Spinal cord (tissue), 10 donors: Measurements from ENCODE around the gene PDE6B. TPM values are rescaled to one million over a fixed set of nuclear protein-coding genes. Genes with fewer than 3 reads are reported as not detected.

Experiments
- DNase-seq, 6 donors: peaks; one replicate each; pipeline versions ENCODE4 v3.0.0 to v3.0.0-alpha.2; 2013 to 2015; ENCODE audit warnings: low spot score in 6 of 6, low read depth in 4 of 6
- H3K27ac ChIP-seq: one replicate; pipeline ENCODE4 v1.5.1; 2013; ENCODE audit warnings: low read depth, low read length, control low read depth
- H3K27me3 ChIP-seq: one replicate; pipeline ENCODE4 v1.6.1; 2013; ENCODE audit warnings: low read length; ENCODE audit not compliant: control insufficient read depth, insufficient read depth
- H3K36me3 ChIP-seq: one replicate; pipeline ENCODE4 v1.6.1; 2013; ENCODE audit warnings: low read length; ENCODE audit not compliant: control insufficient read depth, insufficient read depth
- H3K4me1 ChIP-seq: one replicate; pipeline ENCODE4 v1.6.1; 2013; ENCODE audit warnings: low read length; ENCODE audit not compliant: control insufficient read depth, insufficient read depth
- H3K4me3 ChIP-seq: one replicate; pipeline ENCODE4 v1.5.1; 2013; ENCODE audit warnings: low read depth, low read length, control low read depth
- H3K9me3 ChIP-seq: one replicate; pipeline ENCODE4 v1.6.1; 2013; ENCODE audit warnings: low read length; ENCODE audit not compliant: control insufficient read depth, insufficient read depth
- WGBS: methylation state at CpG from one replicate; pipeline ENCODE4 v1.1.5; 2013; ENCODE audit warnings: missing lambda C conversion rate; ENCODE audit not compliant: insufficient coverage; 5-methylcytosine and 5-hydroxymethylcytosine counted together
- polyA plus RNA-seq, 2 donors: library from polyadenylated mRNA; unstranded; fragments of 120-200 nt; gene quantifications; one replicate each; pipeline ENCODE4 v1.2.1, GENCODE V29; 2013; ENCODE audit not compliant: insufficient read length in 2 of 2
- total RNA-seq, 2 donors: library from RNA; depleted of rRNA in 1 of 2; stranded (reverse); fragments of 120-200 nt in 1 of 2; fragments of >200 nt in 1 of 2; gene quantifications; one replicate each; pipeline versions ENCODE4 v1.2.3 to v1.2.4, GENCODE V29; 2013 to 2014
- donor health status: healthy.

The PDE6B gene
- total and polyA plus RNA-seq, 4 donors: 16.8 to 24.1 (median 19.7) TPM

DNA sequence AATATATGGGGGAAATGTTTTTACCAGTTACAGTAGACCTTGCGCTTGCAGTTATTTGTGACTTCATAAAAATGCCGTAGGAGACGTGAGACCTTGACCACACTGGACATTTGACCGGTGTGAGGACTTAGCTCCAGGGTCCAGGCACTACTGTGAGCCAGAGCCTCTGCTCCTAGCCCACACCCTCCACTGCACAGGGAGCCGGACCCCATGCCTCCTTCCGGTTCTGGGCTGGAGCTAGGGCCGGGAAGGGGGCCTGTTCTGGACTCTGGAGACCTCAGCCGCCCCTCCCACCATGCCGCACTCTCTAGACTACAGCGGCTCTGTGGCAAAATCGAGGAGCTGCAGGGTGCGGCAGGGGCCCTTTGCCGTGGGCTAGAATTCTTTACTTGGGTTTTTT, 85.5 kb downstream of the PDE6B start:
- 94% methylated on average over 5 of the region's 13 CpGs for WGBS
- H3K36me3 ChIP-seq: peaks cover 37% of the 10 kb centered on the region
- H3K9me3 ChIP-seq: no peaks in the 10 kb centered on the region
- H3K4me1 ChIP-seq: peaks cover 42% of the 10 kb centered on the region
- H3K27ac ChIP-seq: no peak overlapping the region
- H3K27me3 ChIP-seq: no peaks in the 10 kb centered on the region
- no peak overlapping the region for H3K4me3 ChIP-seq
- DNase-seq: no peak

DNA sequence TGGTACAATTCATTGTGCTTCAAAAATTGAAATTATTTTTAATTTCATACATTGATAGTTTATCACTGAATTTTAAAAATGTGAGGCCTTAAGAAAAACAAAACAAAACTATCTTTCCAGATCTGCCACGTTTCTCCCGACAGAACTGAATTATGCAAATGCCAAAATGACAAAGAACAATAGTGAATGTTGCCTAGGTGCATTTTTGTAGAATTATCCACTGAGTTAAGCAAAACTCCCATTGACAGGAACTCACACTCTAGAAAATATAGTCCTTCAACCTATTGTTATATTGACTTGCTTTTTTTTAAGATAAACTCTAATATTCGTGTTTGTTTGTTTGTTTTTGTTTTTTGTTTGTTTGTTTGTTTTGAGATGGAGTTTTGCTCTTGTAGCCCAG, 86.7 kb downstream of the PDE6B start:
- H3K27ac ChIP-seq: no peak overlapping the region
- WGBS: no CpG with 5 or more reads among the region's 3 CpGs
- H3K36me3 ChIP-seq: peaks cover 33% of the 10 kb centered on the region
- H3K4me3 ChIP-seq: no peak overlapping the region
- H3K9me3 ChIP-seq: no peaks in the 10 kb centered on the region
- DNase-seq: no peak
- no peaks in the 10 kb centered on the region for H3K27me3 ChIP-seq
- H3K4me1 ChIP-seq: peaks cover 32% of the 10 kb centered on the region

DNA sequence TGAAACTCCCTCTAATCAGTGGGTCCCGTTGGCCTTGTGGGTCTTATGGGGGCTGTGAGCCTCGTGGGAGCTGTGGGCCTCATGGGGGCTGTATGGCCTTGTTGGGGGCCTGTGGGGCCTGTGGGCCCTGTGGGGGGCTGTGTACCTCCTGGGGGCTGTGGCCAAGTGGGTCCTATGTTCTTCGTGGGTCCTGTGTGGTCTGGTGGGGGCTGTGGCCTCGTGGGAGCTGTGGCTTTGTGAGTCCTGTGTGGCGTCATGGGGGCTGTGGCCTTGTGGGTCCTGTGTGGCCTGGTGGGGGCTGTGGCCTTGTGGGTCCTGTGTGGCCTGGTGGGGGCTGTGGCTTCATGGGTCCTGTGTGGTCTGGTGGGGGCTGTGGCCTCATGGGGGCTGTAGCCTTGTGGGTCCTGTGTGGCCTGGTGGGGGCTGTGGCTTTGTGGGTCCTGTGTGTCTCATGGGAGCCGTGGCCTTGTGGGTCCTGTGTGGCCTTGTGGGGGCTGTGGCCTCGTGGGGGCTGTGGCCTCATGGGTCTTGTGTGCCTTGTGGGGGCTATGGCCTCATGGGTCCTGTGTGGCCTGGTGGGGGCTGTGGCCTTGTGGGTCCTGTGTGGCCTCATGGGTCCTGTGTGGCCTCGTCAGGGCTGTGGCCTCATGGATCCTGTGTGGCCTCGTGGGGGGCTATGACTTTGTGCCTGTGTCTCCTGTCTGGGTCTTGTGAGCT, 87.7 kb downstream of the PDE6B start:
- 98% methylated on average over 7 of the region's 9 CpGs for WGBS
- H3K4me3 ChIP-seq: no peak overlapping the region

DNA sequence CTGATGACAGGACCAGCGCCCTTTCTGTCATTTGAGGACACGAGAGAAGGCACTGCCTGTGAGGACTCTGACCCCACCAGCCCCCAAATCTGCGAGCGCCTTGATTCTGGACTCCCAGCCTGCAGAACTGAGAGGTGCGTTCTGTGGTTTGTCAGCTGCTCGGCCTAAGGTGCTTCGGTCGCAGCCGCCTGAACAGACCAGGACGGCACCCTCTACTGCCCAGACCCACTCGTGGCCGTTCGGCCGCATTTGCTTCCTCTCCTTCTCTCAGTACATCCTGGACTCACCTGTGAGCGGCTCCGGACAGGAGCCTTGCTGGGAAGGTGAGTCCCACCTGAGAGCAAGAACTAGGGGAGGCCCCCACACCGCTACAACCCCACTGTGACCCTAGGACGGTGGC, 88.7 kb downstream of the PDE6B start:
- no peak for DNase-seq
- H3K36me3 ChIP-seq: peaks cover 37% of the 10 kb centered on the region
- H3K27me3 ChIP-seq: no peaks in the 10 kb centered on the region
- H3K4me3 ChIP-seq: no peak overlapping the region
- 93% methylated on average over 18 of the region's 18 CpGs for WGBS
- H3K27ac ChIP-seq: no peak overlapping the region
- no peaks in the 10 kb centered on the region for H3K9me3 ChIP-seq
- peaks cover 20% of the 10 kb centered on the region for H3K4me1 ChIP-seq

More for the DNA sequence above, 87.7 kb downstream of the PDE6B start:
- Histone ChIP-seq H3K27ac (no peak overlapping the region), H3K9me3 (no peaks in the 10 kb centered on the region), H3K36me3 (peaks cover 38% of the 10 kb centered on the region), H3K4me1 (peaks cover 29% of the 10 kb centered on the region), H3K27me3 (no peaks in the 10 kb centered on the region)
- DNase-seq: no peak

DNA sequence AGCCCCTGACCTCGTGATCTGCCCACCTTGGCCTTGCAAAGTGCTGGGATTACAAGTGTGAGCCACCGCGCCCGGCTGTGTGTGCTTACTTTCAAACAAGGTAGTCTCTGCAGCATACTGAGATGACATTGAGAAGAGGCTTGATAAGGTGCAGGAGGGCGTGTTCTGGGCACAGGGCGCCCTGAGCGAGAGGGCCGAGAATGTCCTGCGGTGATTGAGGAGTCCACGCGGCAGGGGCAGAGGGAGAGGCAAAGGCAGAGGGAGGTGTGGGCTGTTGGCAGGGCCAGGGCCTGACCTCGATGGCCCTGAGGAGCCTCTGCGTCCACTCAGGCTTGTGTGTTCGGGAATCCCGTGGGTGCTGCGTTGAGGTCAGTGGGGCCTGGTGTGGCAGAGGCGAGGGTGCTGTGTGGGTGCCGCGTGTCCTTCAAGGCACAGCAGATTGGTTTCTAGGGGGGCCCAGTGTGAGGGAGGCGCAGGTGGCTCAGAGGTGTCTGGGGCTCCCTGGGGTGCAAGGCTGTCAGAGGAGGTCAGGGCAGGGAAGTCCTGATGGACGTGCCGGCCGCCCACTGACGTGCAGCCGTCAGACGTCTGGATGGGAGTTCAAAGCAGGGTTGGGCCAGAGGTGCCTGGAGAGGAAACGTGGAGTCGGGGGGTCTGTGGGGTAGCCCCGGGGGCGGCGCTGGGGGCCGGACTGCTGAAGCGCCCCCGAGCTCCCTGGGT, 92.4 kb downstream of the PDE6B start:
- 91% methylated on average over 28 of the region's 34 CpGs for WGBS
- no peak overlapping the region for H3K27ac ChIP-seq
- no peaks in the 10 kb centered on the region for H3K9me3 ChIP-seq
- no peaks in the 10 kb centered on the region for H3K27me3 ChIP-seq
- H3K4me3 ChIP-seq: no peak overlapping the region
- H3K36me3 ChIP-seq: peaks cover 65% of the 10 kb centered on the region
- peaks cover 26% of the 10 kb centered on the region for H3K4me1 ChIP-seq
- DNase-seq: no peak

DNA sequence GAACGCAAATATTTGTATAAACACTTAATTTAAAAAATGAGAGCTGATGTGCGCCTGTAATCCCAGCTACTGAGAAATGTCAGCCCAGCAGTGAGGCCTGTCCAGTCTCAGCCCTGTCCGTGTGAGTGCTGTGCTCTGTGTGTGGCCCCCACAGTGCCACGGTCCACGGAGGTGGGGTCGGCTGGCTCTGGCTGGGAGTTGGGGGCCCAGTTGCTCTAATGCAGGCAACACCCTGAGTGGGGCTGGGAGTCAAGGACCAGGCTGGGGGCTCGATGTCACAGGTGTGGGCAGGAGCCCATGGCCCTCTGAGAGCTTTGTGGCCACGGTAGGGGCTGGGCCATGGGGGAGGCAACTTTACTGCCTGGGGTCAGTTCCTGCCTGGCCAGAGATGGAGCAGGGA, 93.1 kb downstream of the PDE6B start:
- peaks cover 65% of the 10 kb centered on the region for H3K36me3 ChIP-seq
- H3K27ac ChIP-seq: no peak overlapping the region
- no peak for DNase-seq
- H3K9me3 ChIP-seq: no peaks in the 10 kb centered on the region
- H3K27me3 ChIP-seq: no peaks in the 10 kb centered on the region
- 82% methylated on average over 7 of the region's 8 CpGs for WGBS
- no peak overlapping the region for H3K4me3 ChIP-seq
- peaks cover 23% of the 10 kb centered on the region for H3K4me1 ChIP-seq

Other genes starting within 250 kb of the PDE6B start
- 10 to 100 TPM; 40.0 to 48.4 TPM for gene ZNF721, start 126.4 kb upstream of the PDE6B start, total RNA-seq
- 10 to 100 TPM; 36.4 to 38.6 TPM for gene ZNF721, start 126.4 kb upstream of the PDE6B start, polyA plus RNA-seq
- gene PIGG, start 126.4 kb upstream of the PDE6B start, total RNA-seq: 10 to 100 TPM; 34.4 to 52.6 TPM
- 10 to 100 TPM; 50.9 to 64.8 TPM for gene PIGG, start 126.4 kb upstream of the PDE6B start, polyA plus RNA-seq
- gene TMEM271, start 49.3 kb upstream of the PDE6B start, total RNA-seq: 1 to 10 TPM; 4.4 to 6.7 TPM
- 10 to 100 TPM; 16.1 to 17.1 TPM for gene TMEM271, start 49.3 kb upstream of the PDE6B start, polyA plus RNA-seq
- 100 to 1,000 TPM; 191 to 726 TPM for gene ATP5ME, start 48.7 kb downstream of the PDE6B start, total RNA-seq
- 100 to 1,000 TPM; 314 to 354 TPM for gene ATP5ME, start 48.7 kb downstream of the PDE6B start, polyA plus RNA-seq
- 10 to 100 TPM in 1 of 2 donors, 1 to 10 TPM in 1; 5.8 to 27.3 TPM for gene MYL5, start 49.0 kb downstream of the PDE6B start, total RNA-seq
- gene MYL5, start 49.0 kb downstream of the PDE6B start, polyA plus RNA-seq: 10 to 100 TPM; 15.0 to 21.0 TPM
- gene SLC49A3, start 63.6 kb downstream of the PDE6B start, total RNA-seq: 1 to 10 TPM; 1.6 to 6.4 TPM
- 1 to 10 TPM; 1.6 to 5.1 TPM for gene SLC49A3, start 63.6 kb downstream of the PDE6B start, polyA plus RNA-seq
- gene PCGF3, start 80.3 kb downstream of the PDE6B start, total RNA-seq: 10 to 100 TPM; 40.4 to 45.6 TPM
- 10 to 100 TPM; 78.1 to 80.2 TPM for gene PCGF3, start 80.3 kb downstream of the PDE6B start, polyA plus RNA-seq
- 10 to 100 TPM in 1 of 2 donors, 1 to 10 TPM in 1; 5.3 to 15.4 TPM for gene CPLX1, start 200.6 kb downstream of the PDE6B start, total RNA-seq
- gene CPLX1, start 200.6 kb downstream of the PDE6B start, polyA plus RNA-seq: 100 to 1,000 TPM; 114 to 117 TPM